GM12891 (cell line): Measurements from ENCODE around the gene RAB13.

Experiments used
- PAX5 ChIP-seq: IDR thresholded peaks from 2 replicates; pipeline ENCODE4 v1.6.1; 2011; ENCODE audit warnings: low read length, moderate library complexity, mild to moderate bottlenecking; ENCODE audit not compliant: insufficient read depth, severe bottlenecking
- POLR2A ChIP-seq: IDR thresholded peaks from 2 replicates; pipeline ENCODE4 v1.6.1; 2011; ENCODE audit warnings: low read depth, low read length, control low read depth
- POLR2AphosphoS5 ChIP-seq: IDR thresholded peaks from 2 replicates; pipeline ENCODE4 v1.6.1; 2011; ENCODE audit warnings: low read depth, low read length, control low read depth
- SPI1 ChIP-seq: IDR thresholded peaks from 2 replicates; pipeline ENCODE4 v1.6.1; 2011; ENCODE audit warnings: low read depth, low read length, control low read depth

- no peak for TF ChIP-seq POLR2A
- TF ChIP-seq POLR2AphosphoS5, result no peak
- no peak for TF ChIP-seq PAX5
- no peak for TF ChIP-seq SPI1
These were observed 23.8 kb downstream of the RAB13 start for GRCh38 chr1:153962088-153963029.
